DOHH2 (cell line): ENCODE results near the gene CAMTA1.

Experiments used
- EZH2phosphoT487 ChIP-seq: fragments of 200-600 bp; sonication (generic); IDR thresholded peaks from 2 replicates; pipeline ENCODE4 v1.6.1; 2017; ENCODE audit warnings: borderline replicate concordance, mild to moderate bottlenecking, antibody characterized with exemption, low read length, moderate library complexity, mixed read lengths
- TF ChIP-seq, protein P1 (sequence below): fragments of 200-600 bp; sonication (generic); IDR thresholded peaks from one replicate; pipeline ENCODE4 v1.5.1; 2014; ENCODE audit warnings: antibody characterized with exemption, mild to moderate bottlenecking, low read depth, low read length; ENCODE audit not compliant: poor library complexity, severe bottlenecking

DNA sequence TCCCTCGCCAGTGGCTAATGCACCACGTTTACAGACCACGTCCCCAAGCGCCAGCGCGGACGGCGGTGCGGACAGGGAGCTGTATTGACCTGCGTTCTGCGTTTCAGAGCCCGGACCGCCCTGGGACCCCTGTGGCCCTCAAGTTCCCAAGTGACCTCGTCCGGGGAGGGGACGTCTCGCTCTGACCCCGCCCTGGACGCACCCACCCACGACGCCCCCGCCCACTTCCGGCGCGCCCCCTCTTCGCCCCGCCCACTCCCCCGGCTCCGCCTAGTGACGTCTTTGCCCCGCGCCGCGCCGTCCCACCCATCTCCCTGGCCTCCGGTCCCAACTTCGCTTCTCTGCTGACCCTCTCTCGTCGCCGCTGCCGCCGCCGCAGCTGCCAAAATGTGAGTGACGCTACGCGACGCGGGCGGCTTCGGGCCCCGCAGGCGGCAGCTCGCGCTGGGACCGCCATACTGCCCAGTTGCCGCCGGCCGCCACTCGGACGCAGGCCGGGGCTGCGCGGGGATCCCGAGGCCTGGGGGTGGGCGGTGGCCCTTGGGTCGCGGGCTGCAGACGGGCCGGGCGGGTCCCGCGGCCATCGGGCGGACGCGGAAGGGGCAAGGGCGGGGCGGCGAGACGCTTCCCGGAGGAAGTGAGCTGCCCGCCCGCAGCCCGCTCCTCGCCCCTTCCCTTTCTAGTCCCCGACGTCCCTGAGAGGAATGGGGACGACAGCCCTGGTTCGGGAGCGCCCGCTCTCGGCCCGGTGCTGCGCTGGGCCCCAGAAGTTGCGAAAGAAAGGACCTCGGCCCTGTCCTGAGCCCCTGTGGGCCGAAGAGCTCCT, 986.0 kb downstream of the CAMTA1 start, which contains the start of gene VAMP3:
- TF ChIP-seq, protein P1, sequence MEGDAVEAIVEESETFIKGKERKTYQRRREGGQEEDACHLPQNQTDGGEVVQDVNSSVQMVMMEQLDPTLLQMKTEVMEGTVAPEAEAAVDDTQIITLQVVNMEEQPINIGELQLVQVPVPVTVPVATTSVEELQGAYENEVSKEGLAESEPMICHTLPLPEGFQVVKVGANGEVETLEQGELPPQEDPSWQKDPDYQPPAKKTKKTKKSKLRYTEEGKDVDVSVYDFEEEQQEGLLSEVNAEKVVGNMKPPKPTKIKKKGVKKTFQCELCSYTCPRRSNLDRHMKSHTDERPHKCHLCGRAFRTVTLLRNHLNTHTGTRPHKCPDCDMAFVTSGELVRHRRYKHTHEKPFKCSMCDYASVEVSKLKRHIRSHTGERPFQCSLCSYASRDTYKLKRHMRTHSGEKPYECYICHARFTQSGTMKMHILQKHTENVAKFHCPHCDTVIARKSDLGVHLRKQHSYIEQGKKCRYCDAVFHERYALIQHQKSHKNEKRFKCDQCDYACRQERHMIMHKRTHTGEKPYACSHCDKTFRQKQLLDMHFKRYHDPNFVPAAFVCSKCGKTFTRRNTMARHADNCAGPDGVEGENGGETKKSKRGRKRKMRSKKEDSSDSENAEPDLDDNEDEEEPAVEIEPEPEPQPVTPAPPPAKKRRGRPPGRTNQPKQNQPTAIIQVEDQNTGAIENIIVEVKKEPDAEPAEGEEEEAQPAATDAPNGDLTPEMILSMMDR: no peak
- TF ChIP-seq EZH2phosphoT487: no peak
